DND-41 (cell line): Measurements from ENCODE around the gene CHM.

Experiments used
- CTCF ChIP-seq: IDR thresholded peaks from 2 replicates; pipeline ENCODE4 v1.5.1; 2012; ENCODE audit warnings: borderline replicate concordance, low read length, moderate library complexity, mild to moderate bottlenecking; ENCODE audit not compliant: poor library complexity, severe bottlenecking; ENCODE audit errors: extremely low read depth
- EZH2 ChIP-seq: IDR thresholded peaks from 3 replicates; pipeline ENCODE4 v1.6.1; 2012; ENCODE audit warnings: borderline replicate concordance, low read depth, mild to moderate bottlenecking, moderate library complexity, low read length, inconsistent platforms; ENCODE audit not compliant: severe bottlenecking

- TF ChIP-seq CTCF (no peak), EZH2 (no peak)
Measured at GRCh38 chrX:85994797-85995196, 52.6 kb downstream of the CHM start.
